HG03097 (cell line): ENCODE results near the gene EXOC3L1.

Experiments
- ATAC-seq: cut with Tn5 transposase; IDR thresholded peaks from one replicate; pipeline ENCODE4 v1.9.1; 2021; ENCODE audit not compliant: unreplicated experiment, low FRiP score

Gene EXOC3L1

DNA sequence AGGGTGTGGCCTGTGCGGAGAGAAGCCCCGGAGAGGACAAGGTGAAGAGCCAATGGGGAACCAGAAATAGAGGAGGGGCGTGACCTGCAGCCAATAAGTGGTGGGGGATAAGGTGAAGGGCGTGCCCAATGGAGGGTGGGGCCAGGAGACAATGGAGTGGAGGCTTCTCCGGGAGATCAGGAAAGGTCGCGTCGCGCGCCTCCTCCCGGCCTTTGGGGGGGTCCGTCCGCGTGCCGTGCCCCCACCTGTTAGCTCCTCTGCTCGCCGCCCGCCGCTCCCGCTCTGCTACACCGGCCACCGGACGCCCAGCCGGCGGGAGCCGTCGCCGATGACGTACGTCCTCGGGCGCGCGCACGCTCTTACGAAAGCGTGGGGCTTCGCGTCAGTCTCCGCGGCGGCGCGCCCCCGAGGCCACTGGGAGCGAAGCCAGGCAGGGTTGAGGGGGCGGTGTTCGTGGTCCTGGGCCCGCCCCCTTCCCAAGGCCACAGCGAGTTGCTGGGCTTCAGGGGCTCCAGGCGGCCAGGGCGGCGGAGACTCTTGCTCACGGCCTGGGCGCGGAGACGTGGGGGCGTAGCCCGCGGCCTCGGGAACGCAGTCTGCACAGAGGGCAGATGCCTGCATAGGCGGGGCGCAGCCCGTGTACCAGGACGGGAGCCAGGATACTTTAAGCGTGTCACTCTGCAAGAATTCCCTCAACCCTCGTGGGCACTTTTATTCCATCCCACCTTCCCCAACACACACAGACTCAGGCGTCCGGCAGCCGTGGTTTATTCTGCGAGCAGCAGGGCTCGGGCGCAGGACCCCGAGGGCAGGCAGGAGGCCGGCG lies 6.1 kb downstream of the EXOC3L1 start, which contains the start of gene MATCAP1:
Gene MATCAP1, minus strand, starts transcription at position 337 of the 826 bp plus-strand sequence. CDS start 3,353 bp downstream, outside the sequence.
- ATAC-seq: peak; percentile 70

DNA sequence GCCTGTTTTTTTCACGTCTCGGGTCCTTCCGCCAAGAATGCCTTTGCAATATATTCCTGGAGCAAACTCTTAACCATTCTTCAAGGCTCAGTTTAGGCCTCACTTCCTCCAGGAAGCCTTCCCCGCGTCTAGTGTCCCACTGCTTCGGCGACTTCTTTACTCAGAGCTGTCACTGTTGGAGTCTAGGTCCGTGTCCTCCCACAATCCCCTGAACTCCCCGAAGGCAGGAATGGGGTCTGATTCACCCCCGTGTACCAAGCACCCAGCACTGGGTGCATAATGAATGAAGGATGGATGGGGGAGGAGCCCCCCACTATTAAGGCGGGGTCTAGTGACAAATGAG lies 6.7 kb downstream of the EXOC3L1 start:
- no peak for ATAC-seq

DNA sequence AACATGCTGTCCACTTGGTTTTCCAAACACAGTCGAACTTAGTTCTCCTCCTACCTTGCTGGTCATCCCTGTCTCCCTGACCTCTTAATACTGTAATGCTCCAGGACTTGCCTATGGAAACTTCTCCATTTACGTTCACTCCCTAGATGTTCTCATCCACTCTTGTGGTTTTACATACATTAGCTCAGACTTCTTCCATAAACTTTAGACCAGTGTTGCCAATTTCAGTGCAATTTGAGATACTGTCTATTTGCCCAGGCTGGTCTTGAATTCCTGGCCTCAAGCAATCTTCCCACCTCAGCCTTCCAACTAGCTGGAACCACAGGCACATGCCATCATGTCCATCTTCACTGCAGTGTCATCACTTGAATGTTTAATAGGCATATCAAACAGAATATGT lies 7.6 kb downstream of the EXOC3L1 start:
- ATAC-seq: no peak

DNA sequence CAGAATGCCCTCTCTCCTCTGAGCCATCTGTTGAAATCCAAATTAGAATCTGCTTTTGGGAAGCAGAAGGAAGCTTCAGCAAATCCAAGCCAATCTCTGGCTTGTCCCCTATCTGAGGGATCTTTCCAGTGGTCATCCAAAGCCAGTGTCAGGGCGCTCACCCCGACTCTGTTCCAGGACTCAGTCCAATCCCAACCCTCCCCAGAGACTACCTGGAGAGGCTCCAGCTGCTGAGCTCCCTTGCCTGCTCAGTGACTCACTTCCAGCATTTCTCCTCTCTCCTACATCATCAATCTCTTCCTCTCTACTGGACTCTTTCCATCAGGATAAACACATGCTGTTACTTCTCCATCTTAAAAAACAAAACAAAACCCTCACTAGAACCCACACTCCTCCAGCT lies 8.6 kb downstream of the EXOC3L1 start:
- no peak for ATAC-seq

DNA sequence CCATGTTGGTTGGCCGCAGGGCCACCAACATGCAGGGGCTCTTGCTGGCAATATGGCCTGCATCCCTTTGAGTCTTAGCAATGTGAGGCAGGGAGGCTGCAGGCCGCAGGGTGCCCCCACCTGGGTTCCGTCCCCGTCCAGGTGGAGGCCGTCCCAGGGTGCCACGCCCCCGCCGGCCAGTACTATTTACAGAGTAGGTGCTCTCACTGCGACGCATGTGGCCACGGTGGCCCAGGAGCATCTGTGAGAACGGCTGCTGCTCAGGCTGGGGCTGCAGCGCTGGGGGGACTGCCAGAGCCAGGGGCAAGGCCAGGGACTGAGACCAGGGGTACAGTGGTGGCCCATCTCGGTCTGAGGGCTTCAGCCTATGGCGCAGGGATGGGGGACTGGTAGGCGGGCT lies 9.8 kb downstream of the EXOC3L1 start:
- ATAC-seq: no peak

DNA sequence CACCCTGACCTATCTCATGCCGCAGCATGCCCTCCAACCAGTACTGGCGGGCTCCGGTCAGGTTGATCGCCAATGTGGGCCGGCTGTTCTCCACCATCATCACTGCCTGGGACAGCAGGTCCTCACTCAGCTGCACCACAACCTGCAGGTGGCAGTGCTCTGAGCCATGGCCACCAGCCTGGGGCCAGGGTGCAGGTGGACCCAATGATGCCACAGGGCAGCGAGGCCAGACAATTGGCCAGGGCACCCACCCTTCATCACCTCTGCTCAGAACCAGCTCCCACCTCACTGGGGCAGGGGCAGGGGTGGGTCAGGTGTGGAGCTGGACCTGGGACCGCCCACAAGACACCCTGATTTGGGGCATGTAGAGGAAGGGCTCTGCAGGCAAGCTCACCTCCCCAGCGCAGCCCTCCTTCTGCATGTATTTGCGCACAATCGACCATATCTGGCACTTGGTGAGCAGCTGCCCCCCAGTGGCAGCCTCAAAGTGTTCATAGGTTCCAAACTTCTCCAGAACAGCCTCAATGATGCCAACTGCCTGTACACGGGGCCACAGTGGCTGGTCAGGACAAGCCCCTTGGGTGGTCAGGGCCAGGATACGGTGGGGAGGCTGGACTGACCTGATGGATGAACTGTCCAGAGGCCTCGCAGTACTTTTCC lies 10.4 kb downstream of the EXOC3L1 start:
- no peak for ATAC-seq

DNA sequence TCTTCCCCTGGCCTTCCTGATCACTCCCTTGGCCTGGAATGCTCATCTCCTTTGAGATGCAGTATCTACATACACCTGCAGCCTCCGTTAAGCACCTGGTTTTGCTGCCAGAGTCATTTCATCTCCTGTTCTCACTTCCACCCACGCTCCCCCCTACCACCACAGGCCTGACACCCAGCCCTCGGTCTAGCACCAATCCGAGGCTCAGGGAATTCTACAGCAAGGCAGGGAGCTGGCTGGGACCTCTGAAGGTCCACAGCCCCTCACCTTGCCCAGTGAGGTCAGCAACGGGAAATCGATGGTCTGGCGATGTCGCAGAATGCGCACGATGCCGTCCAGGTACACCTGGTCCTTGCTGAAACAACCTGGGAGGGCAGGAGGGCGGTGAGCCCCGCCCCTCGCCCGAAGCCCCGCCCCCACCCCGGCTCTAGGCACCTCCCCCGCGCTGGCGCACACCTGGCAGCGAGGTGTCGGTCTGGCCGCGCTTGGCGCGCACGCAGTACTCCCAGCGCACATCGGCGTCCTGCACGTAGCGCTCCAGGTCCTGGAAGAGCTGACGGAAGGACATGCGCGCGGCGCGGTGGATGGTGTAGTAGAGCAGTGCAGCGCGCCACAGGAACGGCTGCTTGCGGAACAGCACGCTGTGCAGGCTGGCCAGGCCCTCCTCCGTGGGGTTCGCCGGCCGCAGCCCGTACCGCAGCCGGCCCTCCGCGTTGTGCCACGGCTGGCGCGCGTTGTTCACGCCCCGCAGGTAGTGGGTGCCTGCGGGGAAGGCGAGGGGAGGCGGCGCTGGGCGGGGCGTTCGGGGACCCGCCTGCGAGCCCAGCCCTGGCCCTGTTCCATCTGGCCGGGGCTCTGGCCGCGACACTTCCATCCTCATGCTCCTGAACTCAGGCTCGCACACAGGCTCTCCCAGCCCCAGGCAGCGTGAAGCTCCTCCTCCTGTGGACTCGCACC lies 11.9 kb downstream of the EXOC3L1 start:
- ATAC-seq: no peak

DNA sequence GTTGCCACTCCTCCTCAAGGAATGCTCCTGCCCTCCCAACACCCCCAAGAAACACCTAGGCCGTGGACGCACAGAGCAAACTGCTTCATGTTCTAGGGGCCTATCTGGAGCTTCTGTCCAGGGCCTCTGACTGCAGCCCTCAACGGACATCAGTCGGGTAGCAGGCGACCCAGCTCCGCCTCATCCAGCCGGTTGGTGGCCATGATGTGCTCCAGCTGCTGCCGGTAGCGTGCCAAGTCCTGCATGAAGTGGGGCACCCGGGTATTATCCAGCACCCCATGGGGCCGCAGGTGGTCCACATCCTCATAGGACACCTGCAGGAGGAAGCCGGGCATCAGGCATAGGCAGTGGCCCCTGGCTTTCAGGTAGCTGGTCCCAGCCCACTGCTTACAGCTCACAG lies 13.3 kb downstream of the EXOC3L1 start:
- ATAC-seq: no peak

DNA sequence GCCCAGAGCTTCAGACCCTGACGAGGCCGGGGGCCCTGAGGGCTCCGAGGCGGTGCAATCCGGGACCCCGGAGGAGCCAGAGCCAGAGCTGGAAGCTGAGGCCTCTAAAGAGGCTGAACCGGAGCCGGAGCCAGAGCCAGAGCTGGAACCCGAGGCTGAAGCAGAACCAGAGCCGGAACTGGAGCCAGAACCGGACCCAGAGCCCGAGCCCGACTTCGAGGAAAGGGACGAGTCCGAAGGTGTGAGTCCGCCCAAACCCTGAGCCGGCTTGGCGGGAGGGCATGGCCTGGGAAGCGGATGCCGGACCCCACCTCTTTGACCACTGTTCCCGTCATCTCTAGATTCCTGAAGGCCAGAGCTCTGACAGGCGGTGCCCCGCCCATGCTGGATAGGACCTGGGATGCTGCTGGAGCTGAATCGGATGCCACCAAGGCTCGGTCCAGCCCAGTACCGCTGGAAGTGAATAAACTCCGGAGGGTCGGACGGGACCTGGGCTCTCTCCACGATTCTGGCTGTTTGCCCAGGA lies 15.2 kb downstream of the EXOC3L1 start:
- ATAC-seq: no peak

DNA sequence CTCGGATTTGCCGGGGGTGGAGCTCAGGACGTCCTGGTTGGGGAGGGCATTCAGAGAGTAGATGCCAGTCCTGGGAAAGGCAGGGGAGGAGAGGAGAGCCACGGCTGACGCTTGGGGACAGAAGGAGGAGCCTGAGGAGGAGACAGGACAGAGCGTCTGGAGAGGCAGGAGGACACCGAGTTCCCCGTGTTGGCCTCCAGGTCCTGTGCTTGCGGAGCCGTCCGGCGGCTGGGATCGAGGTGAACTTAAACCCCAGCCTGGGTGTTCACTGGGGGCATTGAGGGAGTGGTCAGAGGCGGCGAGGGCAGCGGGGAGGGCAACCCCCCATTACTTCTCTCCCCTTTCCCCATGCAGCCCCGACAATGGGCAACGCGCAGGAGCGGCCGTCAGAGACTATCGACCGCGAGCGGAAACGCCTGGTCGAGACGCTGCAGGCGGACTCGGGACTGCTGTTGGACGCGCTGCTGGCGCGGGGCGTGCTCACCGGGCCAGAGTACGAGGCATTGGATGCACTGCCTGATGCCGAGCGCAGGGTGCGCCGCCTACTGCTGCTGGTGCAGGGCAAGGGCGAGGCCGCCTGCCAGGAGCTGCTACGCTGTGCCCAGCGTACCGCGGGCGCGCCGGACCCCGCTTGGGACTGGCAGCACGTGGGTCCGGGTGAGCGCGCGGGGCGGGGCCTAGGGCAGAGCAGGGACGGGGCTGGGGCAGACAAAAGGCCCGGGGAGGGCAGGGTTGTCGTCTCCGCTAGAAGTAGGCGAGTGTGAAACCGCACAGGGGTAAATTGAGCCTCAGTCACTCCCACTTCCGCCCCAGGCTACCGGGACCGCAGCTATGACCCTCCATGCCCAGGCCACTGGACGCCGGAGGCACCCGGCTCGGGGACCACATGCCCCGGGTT lies 15.9 kb downstream of the EXOC3L1 start:
- no peak for ATAC-seq

DNA sequence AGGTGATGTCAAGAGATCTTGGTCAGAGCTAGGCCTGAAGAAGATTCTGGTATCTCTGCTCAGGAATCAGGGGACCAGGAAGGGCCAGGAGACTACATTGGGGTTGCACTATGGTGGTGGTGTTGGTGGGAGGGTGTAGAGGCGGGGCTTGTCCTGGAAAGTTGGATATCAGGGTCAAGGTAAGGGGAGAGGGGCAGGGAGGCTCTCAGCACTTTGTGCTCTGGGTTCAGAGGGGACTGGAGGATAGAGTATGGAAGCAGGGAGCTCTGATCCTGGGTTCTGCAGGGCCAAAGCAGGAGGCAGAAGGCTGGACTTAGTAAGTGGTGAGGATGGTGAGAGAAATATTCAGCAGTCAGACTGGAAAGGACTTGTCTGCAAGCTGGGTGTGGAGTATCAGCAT lies 16.6 kb downstream of the EXOC3L1 start:
- ATAC-seq: no peak

DNA sequence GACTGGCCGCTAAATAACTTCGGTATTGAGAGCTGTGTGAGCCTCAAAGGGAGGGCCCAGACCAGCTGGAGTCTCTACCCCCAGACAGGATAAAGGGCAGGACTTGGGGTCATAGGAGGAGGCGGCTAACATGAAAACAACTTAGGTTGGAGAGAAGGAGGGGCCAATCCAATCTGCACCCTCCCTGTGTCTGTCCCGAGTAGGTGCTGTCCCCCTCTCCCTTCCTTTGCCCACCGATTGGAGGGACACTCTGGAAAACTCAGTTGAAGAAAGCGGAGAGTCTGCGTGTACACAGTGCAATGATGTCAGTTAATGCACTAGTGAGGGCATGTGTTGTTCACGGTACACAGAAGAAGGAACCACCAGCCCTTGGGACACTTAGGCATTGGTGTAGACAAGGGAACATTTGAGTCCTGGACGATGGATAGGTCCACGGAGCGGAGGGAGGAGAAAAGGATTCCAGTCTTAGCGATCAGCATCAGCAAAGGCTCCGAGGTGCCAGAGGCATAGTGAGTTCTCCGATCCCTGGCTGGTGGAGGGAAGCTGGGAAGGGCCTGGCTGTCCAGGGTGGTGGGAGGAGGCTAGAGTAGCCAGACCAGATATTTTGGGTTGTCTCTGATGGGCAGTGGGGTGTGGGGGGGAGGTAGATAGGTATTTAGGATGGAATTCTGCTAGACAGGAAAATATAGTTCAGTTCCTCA lies 18.8 kb downstream of the EXOC3L1 start:
- no peak for ATAC-seq

DNA sequence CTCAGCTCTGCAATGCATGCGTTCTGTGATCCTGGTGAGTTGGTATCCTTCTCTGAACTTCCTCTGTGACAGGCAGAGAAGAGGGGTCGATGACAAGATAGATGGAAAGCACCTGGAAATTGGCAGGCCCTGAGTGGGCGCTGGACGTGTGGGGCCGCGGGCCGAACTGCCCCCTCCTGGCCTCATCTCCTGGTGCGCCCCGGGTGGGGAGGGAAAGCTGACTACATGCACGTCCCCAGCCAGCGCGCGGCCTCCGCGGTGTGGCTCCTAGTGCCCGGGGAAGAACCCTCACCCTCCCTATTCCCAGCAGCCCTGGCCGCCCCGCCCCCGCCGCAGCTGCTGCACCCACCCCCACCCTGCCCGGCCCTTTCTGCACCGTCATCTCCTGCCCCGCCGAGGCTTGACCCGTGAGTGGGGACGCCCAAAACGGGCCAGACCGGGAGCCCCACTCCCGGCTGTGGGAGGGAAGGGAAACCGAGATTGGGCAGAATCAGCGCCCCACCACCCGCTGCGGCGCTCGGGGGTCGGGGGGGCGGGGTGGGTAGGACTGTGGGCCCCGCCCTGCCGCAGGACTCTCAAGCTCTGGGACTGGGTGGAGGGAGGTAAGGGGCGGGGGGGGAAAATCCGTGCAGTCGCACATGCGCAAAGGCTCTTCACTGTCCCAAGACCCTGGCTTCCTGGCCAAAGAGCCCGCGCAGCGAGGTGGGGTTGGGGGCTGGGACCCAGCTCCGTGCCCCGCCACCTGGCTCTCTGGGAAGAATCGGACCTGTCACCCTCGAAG lies 19.6 kb downstream of the EXOC3L1 start, which contains the start of gene NOL3:
Gene NOL3, plus strand, starts transcription at position 371 of the 781 bp plus-strand sequence.
- no peak for ATAC-seq

DNA sequence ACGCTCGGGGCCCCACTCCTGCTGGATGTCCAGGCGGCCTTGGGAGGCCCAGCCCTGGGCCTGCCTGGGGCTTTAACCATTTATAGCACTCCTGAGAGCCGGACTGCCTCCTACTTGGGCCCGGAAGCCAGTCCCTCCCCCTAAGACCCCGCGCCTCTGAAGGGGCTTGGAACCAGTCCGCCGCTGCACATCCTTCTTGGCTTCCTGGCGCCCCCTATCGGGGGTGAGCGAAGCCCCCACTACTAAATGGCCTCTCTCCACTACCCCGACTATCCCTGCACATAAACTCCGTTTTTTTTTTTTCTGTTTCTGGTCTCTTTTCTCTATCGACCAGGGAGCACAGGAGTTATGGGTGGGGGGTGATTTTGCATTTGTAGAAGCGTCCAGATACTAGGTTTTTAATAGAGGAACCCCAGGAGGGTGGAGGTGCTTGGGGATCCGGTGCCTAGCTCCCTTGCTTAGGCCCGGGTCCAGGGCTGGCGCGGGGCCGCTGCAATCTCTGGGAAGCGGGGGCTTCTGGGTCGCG lies 20.2 kb downstream of the EXOC3L1 start:
- ATAC-seq: no peak

DNA sequence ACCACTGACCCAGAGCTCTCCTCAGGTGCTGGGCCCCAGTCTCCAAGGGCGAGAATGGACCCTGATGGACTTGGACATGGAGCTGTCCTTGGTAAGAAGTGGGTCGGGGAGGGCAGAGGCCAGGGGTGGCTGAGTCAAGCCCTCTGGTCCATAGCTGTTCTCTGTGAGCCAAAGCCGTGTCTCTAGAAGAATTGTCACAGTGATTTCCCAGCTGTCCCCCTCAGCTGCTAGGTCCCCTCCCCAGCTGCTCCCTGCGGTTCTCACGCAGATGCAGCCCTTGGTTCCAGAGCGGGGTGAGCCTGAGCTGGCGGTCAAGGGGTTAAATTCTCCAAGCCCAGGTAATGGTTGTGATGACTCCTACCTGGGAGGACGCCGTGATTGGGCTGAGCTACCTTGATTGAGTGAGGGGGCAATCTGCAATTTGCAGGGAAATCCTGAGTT lies 20.9 kb downstream of the EXOC3L1 start:
- ATAC-seq: no peak

DNA sequence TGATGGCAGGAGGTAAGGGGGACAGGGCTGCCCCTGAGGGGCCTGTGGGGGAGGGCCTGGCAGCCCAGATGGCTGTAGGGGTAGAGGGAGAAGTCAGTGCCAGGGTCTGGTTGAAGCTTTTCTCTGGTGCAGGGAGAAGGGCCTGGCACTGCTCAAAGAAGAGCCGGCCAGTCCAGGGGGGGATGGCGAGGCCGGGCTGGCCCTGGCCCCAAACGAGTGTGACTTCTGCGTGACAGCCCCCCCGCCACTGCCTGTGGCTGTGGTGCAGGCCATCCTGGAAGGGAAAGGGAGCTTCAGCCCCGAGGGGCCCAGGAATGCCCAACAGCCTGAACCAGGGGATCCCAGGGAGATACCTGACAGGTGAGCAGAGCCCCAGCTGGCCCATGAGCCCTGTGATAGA lies 22.3 kb downstream of the EXOC3L1 start:
- no peak for ATAC-seq

DNA sequence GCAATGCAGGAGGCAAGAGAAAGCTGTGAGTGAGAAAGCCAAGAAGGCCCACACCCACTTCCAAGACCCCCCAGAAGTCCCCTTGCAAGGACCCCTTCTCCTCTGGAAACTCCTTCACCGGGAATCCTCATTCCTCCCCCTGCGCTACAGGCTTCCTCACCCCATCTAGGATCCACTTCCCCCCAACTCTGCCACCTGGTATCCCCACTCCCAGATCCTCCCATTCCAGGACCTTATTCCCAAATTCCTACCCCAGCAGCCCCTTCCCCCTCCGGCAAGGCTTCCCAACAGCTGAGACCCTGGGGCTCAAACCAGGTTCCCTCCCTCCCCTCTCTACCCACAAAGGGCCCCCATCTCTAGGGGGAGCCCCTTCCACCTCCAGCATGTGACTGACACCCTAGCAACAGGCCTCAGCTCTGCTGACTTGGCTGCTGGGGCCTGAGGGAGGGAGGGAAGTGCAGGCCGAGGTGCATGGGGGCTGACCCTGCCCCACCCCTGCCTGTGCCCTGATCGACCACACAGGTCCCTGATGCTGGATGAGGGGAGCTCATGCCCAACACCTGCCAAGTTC lies 23.3 kb downstream of the EXOC3L1 start:
- ATAC-seq: no peak

DNA sequence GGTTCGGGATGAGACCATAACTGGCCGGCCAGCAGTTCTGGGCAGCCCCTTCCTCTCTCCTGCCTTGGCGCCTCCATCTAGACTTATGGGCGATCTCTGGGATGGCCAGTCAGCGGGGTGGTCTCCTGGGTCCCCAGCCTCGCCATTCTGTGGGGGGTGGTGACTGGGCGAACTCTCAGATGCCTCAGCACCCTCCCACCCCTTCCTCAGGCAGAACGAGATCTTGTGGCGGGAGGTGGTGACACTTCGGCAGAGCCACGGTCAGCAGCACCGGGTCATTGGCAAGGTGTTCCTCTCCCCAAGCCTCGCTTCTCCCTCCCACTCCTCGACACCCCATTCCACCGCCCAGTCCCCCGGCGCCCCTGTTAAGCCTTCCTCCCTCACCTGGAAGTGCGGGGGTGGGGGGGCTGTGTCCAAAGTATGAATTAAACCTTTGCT lies 23.8 kb downstream of the EXOC3L1 start:
- ATAC-seq: no peak
